Hair follicular keratinocyte (primary cell): ENCODE measurements around the gene VCX3A. TPM values are rescaled to one million over a fixed set of nuclear protein-coding genes. Genes with fewer than 3 reads are reported as not detected.

Experiments
- total RNA-seq: library from RNA; depleted of rRNA; stranded (reverse); fragments of >200 nt; gene quantifications from 2 replicates; pipeline ENCODE4 v1.2.3, GENCODE V29; 2015

VCX3A gene
- not detected in 2 replicates for total RNA-seq

GRCh38 chrX:6535018-6535417, at the start of gene VCX3A:
Gene VCX3A (minus strand): TSS chrX:6535118. CDS start chrX:6534497, 621 bp downstream.

